Stimulated activated CD4-positive, alpha-beta T cell treated with anti-CD3 and anti-CD28 coated beads, Interleukin-1b, Interleukin-23, amount 100 ng/mL, for 1 hour (primary cell): ENCODE results near the gene PAPPA.

Experiments
- DNase-seq, 2 donors: peaks; one replicate each; pipeline ENCODE4 v3.0.0-alpha.2; 2020; ENCODE audit warnings: low read depth in 2 of 2

The PAPPA gene

GRCh38 chr9:116153765-116154333, at the start of gene PAPPA:
Gene PAPPA (plus strand): TSS chr9:116153791. CDS start chr9:116154173, 382 bp downstream.
- DNase-seq: no peak

DNA sequence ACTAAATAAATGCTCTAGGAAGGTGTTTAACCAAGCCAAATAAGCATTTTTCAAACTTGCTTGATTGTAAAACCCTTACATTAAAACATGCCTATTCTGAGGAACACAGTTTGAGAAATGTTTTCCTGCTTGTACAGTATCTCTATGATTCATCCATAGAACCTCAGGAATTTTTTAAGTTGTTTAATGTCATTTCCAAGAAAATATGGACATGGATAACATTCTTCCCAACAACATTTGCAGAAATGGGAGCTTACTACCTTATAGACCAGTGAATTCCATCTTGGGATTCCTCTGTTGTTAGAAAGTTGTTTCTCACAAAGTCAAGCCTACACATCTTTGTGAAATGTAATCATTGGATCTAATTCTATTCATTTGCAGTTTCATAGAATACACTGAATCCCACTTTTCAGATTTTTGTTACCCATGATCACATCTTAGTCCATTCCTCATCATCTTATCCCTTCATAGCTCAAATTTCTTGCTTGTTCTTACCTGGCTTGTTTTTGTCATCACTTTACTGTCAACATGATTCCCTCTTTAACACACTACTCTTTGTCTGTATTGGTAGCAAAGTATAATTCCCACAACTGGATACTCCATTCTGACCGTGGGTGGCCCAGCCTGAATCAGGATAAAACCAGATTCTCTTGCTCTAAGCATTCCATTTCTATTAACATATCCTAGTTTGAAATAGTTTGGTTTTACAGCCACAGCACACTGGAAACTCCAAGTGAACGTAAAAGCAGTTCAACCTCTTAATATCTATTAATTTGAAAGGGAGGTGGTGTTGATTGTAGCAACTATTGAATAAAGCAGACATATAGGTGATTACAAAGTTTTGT, 49.4 kb upstream of the PAPPA start:
- DNase-seq: no peak

DNA sequence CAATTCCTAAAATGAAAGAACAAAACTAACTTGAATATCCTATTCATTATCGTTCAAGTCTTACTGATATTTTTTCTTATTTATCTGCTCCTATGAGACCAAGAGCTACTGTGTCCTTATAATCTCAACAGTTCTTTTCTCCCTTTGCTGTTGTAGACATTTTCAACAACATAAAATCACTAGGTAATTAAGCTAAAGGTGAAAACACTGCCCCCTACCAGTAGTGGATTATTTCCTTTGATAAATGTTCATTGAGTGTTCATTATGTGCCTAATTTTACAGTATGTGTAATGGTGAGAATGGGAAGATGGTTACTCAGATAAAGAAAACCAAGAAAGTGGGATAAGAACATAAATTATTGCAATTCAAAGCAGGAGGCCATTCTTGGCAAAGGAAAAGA, 41.4 kb upstream of the PAPPA start:
- DNase-seq: no peak

GRCh38 chr9:116115761-116116353, 37.7 kb upstream of the PAPPA start:
- no peak for DNase-seq

GRCh38 chr9:116116393-116116792, 37.2 kb upstream of the PAPPA start:
- DNase-seq: no peak

DNA sequence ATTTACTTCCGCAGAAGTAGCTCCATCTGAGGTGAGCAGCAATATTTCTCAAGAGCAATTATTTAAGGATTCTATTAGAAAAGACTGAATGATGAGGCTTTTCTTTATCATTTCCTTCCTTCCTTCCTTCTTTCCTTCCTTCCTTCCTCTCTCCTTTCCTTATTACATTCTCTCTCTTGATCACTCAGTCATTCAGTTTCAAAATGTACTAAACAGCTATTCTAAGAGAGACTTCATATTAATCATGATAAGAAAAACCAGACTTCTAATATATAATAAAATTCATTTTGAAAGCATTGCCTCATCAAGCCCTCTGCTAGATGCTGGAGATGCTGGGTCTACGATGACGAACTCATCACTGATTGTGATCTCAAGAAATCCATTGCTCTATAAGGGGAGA, 30.4 kb upstream of the PAPPA start:
- no peak for DNase-seq

GRCh38 chr9:116124472-116125040, 29.0 kb upstream of the PAPPA start:
- no peak for DNase-seq

DNA sequence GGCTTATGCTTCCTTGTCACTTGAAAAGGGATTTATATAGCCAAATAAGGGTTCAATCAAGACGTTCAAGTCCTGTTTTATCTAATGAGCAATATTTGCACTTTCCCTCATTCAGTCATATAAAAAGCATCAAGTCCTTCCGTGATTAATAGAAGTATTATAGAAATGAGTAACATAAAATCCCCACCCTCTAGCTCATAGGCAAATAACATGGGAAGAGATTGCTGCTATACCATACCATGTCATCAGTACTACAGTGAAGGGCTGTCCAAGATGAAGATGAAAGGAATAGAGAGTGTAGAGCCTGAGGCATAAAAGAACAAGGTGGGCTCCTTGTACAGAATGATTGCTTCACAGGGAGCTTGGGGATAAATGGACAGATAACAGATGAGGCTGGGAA, 20.4 kb upstream of the PAPPA start:
- DNase-seq: no peak

DNA sequence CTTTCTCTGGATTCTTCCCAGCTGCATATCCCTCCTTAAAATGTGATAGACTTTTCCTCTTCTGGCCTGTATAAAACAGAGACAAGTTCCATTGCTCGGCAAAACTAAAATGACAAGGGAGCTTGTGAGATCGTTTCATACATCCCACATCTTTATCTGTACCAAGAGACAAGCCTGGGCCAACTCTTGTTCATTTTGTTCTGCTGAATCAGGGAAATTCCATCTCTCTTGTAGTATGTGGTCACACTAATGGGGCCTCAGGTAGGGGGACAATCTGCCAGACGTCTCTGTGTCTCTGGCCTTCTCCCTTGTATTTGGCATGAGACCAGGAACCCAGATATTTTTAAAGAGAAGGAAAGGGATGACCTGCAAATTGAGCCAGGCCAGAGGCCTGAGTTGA, 18.6 kb upstream of the PAPPA start:
- no peak for DNase-seq

DNA sequence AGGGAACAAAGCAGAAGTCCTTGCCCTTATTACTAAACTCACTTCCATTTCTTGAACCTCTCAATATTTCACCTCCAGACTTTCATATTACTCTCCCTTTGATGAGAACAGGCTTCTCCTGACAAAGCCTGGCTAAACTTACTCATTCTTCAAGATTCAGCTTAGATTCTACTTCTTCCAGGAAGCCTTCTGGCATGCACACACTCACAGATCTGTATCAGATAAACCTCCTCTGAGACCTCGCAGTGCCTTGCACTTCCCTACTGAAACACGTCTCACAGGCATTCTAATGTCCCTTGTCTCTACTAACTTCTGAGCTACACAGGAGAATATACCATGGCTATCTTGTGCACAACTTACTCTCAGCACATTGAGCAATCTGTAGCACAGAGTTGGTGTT, 16.6 kb upstream of the PAPPA start:
- no peak for DNase-seq

GRCh38 chr9:116137581-116137980, 16.0 kb upstream of the PAPPA start:
- no peak for DNase-seq

- no peak for DNase-seq
Observed at GRCh38 chr9:116141864-116142561, 11.6 kb upstream of the PAPPA start.

DNA sequence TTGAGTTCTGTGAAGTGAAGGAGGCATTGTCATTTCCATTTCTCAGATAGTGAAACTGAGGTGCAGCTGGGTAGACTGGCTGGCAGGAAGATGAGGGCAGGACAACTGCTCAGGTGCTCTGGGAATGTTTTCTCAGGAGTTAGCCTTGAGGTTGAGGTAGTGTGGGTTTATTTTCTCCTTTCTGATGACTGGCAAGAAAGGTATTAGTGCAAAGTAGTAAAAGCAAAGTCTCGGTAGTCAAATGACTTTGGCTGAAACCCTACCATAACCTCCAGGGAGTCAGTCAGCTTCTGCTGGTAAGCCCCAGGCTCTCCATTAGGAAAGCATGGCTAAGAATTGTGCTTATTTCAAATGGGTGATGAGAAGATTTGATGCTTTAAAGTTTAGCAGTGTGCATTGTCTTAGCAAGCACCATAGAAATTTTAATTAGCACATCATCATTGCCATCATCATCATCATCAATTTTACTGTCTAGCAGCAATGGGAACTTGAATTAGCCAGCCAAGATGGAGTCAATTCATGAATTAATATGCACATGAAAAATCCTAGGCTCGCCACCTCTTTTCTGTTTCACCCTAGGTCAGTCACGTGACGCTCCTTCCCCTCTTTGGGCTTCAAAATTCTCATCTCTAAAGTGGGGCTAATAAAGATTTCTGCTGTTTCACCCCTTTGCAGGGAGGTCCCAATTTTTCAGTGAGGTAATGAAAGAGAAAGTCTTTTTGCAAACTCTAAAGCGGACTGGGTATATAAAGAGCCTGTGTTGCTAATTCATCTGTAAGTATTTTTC, 10.7 kb upstream of the PAPPA start:
- DNase-seq: no peak

DNA sequence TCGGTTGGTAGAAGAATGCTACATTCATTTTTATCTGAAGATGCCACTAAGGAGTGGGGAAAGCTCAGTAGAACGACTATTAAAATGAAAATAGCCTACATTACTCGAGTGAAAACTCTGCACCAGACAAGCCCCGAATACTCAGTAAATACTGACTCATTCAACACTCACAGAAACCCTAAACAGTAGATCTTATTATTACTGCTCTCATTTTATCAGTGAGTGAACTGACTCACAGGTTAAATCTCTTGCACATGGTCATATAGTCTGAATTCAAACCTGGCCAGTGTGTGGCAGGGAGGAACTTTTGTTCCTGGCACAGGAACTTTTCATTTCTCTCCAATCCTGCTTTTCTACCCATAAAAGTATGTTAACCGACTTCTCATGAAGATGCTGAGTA, 9.6 kb upstream of the PAPPA start:
- no peak for DNase-seq

DNA sequence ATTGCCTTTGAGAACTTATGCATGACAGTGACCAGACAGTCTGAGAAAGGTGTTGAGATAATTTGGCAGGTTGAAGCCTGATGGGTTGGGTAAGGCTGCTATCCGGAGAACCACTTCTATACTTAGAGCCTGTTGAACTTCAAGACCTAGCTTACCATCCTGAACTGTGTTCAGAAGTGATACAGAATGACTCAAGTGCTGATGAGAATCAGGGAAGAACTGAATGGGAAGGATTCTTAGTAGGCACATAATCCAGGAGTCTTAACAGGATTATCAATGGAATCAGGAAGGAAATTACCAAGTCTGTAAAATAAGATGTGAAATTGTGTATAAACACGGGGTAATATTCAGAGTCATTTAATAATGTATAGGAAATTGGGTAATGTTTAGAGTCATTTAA, 9.0 kb upstream of the PAPPA start:
- no peak for DNase-seq

- DNase-seq: no peak
Observed at GRCh38 chr9:116145036-116145435, 8.6 kb upstream of the PAPPA start.

DNA sequence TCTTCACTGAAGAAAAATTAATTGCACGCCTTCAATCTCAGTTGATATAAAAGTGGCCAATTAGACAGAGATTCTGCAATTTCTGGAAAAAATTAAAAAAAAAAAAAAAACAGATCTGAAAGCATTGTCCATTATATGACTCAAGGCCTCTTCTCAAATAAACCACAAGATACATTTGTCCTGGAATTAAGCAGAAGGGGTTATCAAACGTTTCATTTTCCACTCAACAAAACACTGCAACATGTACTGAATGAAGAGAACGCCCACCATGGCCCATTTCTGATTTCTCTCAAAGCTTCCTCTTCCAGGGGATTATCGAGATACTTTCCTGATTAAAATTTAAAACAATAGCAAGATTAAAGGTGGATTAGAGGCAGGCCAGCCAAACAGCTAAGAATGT, 5.8 kb upstream of the PAPPA start:
- DNase-seq: no peak

GRCh38 chr9:116149844-116150243, 3.7 kb upstream of the PAPPA start:
- DNase-seq: no peak

DNA sequence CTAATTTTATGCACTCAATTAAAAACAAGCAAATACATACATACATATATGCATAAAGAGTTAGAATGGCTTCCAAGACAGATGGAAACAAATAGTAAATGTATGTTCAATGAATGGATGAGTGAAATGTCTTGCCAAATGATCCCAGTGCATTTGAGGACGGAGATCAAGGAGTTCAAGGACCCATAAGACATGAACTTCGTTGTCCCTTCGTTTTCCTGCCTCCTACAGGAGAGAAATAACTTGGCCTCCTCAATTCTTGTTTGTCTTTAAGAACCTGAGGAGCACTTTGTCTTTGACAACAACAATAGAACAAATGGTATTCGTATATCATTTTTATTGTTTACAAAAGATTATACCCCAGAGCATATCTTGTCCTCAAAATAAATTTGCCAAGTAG, 2.4 kb upstream of the PAPPA start:
- DNase-seq: no peak

GRCh38 chr9:116151966-116152381, 1.6 kb upstream of the PAPPA start:
- no peak for DNase-seq

DNA sequence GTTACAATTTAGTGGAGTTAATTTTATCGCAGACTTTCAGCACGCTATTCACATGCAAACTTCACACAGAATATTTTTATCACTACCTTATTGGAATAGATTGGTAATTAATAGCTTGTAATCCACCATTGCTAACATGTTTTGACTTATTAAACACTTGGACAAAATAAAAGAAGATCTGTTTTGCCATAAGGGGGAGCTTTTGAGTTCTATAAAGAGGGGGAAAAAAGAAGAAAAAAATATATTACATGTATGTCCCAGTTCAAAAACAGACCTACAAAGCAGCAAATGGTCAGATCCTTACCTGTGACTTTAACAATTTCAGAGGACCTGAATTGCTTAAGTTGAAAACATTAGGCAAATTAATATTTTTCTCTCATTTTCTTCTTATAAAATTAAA, 1.2 kb upstream of the PAPPA start:
- DNase-seq: no peak
